ENCODE measurements around the gene KSR1.

- TF ChIP-seq EZH2 (IDR thresholded peaks at IDR 0.05; ENCODE audit: low read length, missing control alignments): no peak
- no peak for TF ChIP-seq CTCF (conservative IDR thresholded peaks at IDR 0.05 in 1 of 2, IDR thresholded peaks at IDR 0.05 in 1 of 2; ENCODE audit: low read depth in 1 of 2, low read length in 2 of 2)
Measured at GRCh38 chr17:27622986-27623385, 166.7 kb downstream of the KSR1 start.
